Heart left ventricle (tissue), 16 donors: Measurements from ENCODE around the gene MRPL21. TPM values are rescaled to one million over a fixed set of nuclear protein-coding genes. Genes with fewer than 3 reads are reported as not detected.

ENCODE experiments used
- ATAC-seq, 4 donors: fragments of 200-7000 bp; cut with Tn5 transposase; one replicate each; pipeline ENCODE4 v1.9.1; 2020 to 2022; ENCODE audit warnings: moderate library complexity in 4 of 4, mild to moderate bottlenecking in 3 of 4, moderate number of reproducible peaks in 1 of 4
- DNase-seq, 5 donors: peaks; one replicate each; pipeline ENCODE4 v3.0.0-alpha.2; 2020
- H3K27ac ChIP-seq, 12 donors: fragments of 200-600 bp; sonication (generic) in 4 of 12; one replicate each; pipeline versions ENCODE4 v1.5.0 to v1.8.0; 2016 to 2022; ENCODE audit warnings: mild to moderate bottlenecking in 2 of 12
- H3K27me3 ChIP-seq, 9 donors: fragments of 200-600 bp; sonication (generic) in 2 of 9; one replicate each; pipeline versions ENCODE4 v1.5.1 to v1.8.0; 2016 to 2022; ENCODE audit warnings: mild to moderate bottlenecking in 3 of 9
- H3K36me3 ChIP-seq, 9 donors: fragments of 200-600 bp; sonication (generic) in 2 of 9; one replicate each; pipeline versions ENCODE4 v1.5.0 to v1.8.0; 2018 to 2022; ENCODE audit warnings: mild to moderate bottlenecking in 2 of 9
- H3K4me1 ChIP-seq, 12 donors: fragments of 200-600 bp; sonication (generic) in 4 of 12; one replicate each; pipeline versions ENCODE4 v1.5.0 to v1.8.0; 2016 to 2022; ENCODE audit warnings: mild to moderate bottlenecking in 3 of 12
- H3K4me3 ChIP-seq, 12 donors: fragments of 200-600 bp; sonication (generic) in 4 of 12; one replicate each; pipeline versions ENCODE4 v1.5.0 to v1.8.0; 2017 to 2022; ENCODE audit warnings: mild to moderate bottlenecking in 9 of 12, moderate library complexity in 4 of 12
- H3K9me3 ChIP-seq, 12 donors: fragments of 200-600 bp; sonication (generic) in 4 of 12; one replicate each; pipeline versions ENCODE4 v1.5.0 to v1.8.0; 2016 to 2022; ENCODE audit warnings: mild to moderate bottlenecking in 1 of 12
- POLR2A ChIP-seq, 2 donors: fragments of 450-650 bp; IDR thresholded peaks; one replicate each; pipeline ENCODE4 v1.6.1; 2017; ENCODE audit warnings: antibody characterized with exemption in 2 of 2, mild to moderate bottlenecking in 2 of 2, moderate library complexity in 2 of 2
- WGBS, 4 donors: extraction: QIAGEN DNeasy Blood & Tissue Kit in 2 of 4; methylation state at CpG; one replicate each; pipeline versions ENCODE4 v1.1.5 to v1.1.7; 2013 to 2018; 5-methylcytosine and 5-hydroxymethylcytosine counted together
- intact Hi-C, 10 donors: fragments of 100-400 bp; cut with DNase I; formaldehyde crosslinking; loops; one replicate each; pipeline versions ENCODE4 v1.11.1 to v1.14.2; 2022
- polyA plus RNA-seq, 2 donors: library from polyadenylated mRNA; stranded (reverse); fragments of 200-250 nt; gene quantifications; one replicate each; pipeline ENCODE4 v1.2.3, GENCODE V29; 2013
- total RNA-seq, 9 donors: library from RNA; depleted of rRNA in 2 of 9; stranded (reverse); fragments of >200 nt in 2 of 9; fragmentation: NEBNext Ultra II Directional in 3 of 9; extraction: Animal tissue kit (Norgen Biotek cat#: 25700) in 3 of 9; gene quantifications; one replicate each; pipeline versions ENCODE4 v1.1.0 to v1.2.4, GENCODE V29; 2016 to 2023
- TF ChIP-seq, protein P1 (sequence below), 12 donors: fragments of 200-600 bp; sonication (generic) in 4 of 12; IDR thresholded peaks; one replicate each; pipeline versions ENCODE4 v1.5.0 to v1.8.0; 2018 to 2022; ENCODE audit warnings: antibody characterized with exemption in 12 of 12, mild to moderate bottlenecking in 5 of 12
- donor health status: ischemic (EF 13 %, LVEDD 7.1; RV severe dilation, severe dysfunction).
- donor health status: healthy with polysubstance abuse.
- donor health status: DM: no; HTN: yes; CAD: no.
- donor health status: DM: no; HTN: no; CAD: no.
- donor health status: ischemic (EF 25% LVEDD 6.9; RV normal size, moderate dysfunction).
- donor health status: ischemic (EF 25% LVEDD 5.7; RV mildly dilated, moderate dysfunction).
- donor health status: healthy.
- donor health status: DM: yes; HTN: yes; CAD: no.
- donor health status: ischemic (EF 35%, LVEDD 5.7; RV mildly dilated, moderate dysfunction).
- donor health status: nonischemic (EF 11% LVEDD 7.7; RV severe dilation, severe dysfunction).
- donor health status: DM: yes; HTN: yes; CAD: no.
- donor health status: PGD.
- donor health status: ischemic (EF 29% LVEDD 5.4; RV normal size, mild dysfunction).
- donor health status: nonischemic (EF 23%, LVEDD 6.1; RV moderate dilation, normal function).

Gene MRPL21
- total and polyA plus RNA-seq, 11 donors = 59.9 to 230 (median 88.8) TPM

DNA sequence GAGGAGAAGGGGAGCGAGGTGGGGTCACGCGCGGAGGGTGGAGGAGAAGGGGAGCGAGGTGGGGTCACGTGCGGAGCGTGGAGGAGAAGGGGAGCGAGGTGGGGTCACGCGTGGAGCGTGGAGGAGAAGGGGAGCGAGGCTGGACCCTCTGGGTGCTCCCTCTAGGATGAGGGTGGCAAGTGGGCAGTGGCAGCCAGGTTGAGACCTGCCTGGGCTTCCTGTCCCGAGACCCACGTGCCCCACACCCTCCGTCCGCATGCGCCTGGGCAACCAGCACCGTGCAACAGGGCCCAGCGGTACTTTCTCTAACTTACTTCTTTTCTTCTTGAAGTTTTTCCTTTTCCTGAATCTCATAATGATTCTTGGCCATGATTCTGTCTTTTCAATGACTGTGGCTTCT lies 11.1 kb downstream of the MRPL21 start:
- Histone ChIP-seq H3K4me1 (peaks cover 6 to 32% (median 18%) of the 10 kb centered on the region in 12 donors), H3K27me3 (no peaks in the 10 kb centered on the region), H3K27ac (no peak overlapping the region), H3K4me3 (no peak overlapping the region), H3K9me3 (no peaks in the 10 kb centered on the region), H3K36me3 (peaks cover 0 to 64% (median 57%) of the 10 kb centered on the region in 9 donors)
- no peak for ATAC-seq
- 93 to 97% (median 94%) methylated on average over 19 to 20 of the region's 20 CpGs for WGBS, 4 donors
- DNase-seq = no peak
- no peak for TF ChIP-seq POLR2A (IDR thresholded peaks at IDR 0.05)
- TF ChIP-seq, protein P1, sequence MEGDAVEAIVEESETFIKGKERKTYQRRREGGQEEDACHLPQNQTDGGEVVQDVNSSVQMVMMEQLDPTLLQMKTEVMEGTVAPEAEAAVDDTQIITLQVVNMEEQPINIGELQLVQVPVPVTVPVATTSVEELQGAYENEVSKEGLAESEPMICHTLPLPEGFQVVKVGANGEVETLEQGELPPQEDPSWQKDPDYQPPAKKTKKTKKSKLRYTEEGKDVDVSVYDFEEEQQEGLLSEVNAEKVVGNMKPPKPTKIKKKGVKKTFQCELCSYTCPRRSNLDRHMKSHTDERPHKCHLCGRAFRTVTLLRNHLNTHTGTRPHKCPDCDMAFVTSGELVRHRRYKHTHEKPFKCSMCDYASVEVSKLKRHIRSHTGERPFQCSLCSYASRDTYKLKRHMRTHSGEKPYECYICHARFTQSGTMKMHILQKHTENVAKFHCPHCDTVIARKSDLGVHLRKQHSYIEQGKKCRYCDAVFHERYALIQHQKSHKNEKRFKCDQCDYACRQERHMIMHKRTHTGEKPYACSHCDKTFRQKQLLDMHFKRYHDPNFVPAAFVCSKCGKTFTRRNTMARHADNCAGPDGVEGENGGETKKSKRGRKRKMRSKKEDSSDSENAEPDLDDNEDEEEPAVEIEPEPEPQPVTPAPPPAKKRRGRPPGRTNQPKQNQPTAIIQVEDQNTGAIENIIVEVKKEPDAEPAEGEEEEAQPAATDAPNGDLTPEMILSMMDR (IDR thresholded peaks at IDR 0.05) = no peak
- intact Hi-C loops = loop anchor here in 2 of 10 donors (5.0 kb wide), 2 partner anchors 50 to 120 kb away; partner anchors contain the start of genes CPT1A (in 1 of the 2) and MRGPRF (in 1 of the 2)

- H3K4me3 ChIP-seq = peak overlapping the region in 5 of 12 donors; percentile 9 to 39 (median 31)
- H3K27me3 ChIP-seq = no peaks in the 10 kb centered on the region
- H3K27ac ChIP-seq = peak overlapping the region; percentile 26 to 90 (median 81)
- TF ChIP-seq, protein P1 (IDR thresholded peaks at IDR 0.05) = no peak
- no peak for TF ChIP-seq POLR2A (IDR thresholded peaks at IDR 0.05)
- peak in 1 of 5 donors; percentile 20 for DNase-seq
- 29 to 32% (median 31%) methylated on average over 7 to 17 of the region's 17 CpGs for WGBS, 4 donors
- peak; percentile 1 to 20 (median 7) for ATAC-seq
- intact Hi-C loops = loop anchor here in 4 of 10 donors (2.0 to 5.0 kb wide), 4 partner anchors 49 to 121 kb away; partner anchors contain the start of genes CPT1A (in 1 of the 4) and MRGPRF (in 1 of the 4)
- peaks cover 0 to 52% (median 45%) of the 10 kb centered on the region in 9 donors for H3K36me3 ChIP-seq
- H3K9me3 ChIP-seq = no peaks in the 10 kb centered on the region
- H3K4me1 ChIP-seq = peaks cover 6 to 31% (median 18%) of the 10 kb centered on the region in 12 donors
Observed at GRCh38 chr11:68891351-68891948, 12.2 kb downstream of the MRPL21 start.

GRCh38 chr11:68890490-68891231 lies 13.0 kb downstream of the MRPL21 start:
- WGBS, 4 donors = 21 to 28% (median 21%) methylated on average over 10 to 17 of the region's 17 CpGs
- DNase-seq (peak; percentile 90 to 93 (median 93)), ATAC-seq (peak; percentile 94 to 98 (median 97))
- peaks cover 0 to 44% (median 38%) of the 10 kb centered on the region in 9 donors for H3K36me3 ChIP-seq
- intact Hi-C loops = loop anchor here in 5 of 10 donors (1.0 to 5.0 kb wide), 5 partner anchors 48 to 122 kb away; partner anchors contain the start of genes CPT1A (in 1 of the 5) and MRGPRF (in 1 of the 5)
- TF ChIP-seq, protein P1 (IDR thresholded peaks at IDR 0.05) = no peak
- no peak for TF ChIP-seq POLR2A (IDR thresholded peaks at IDR 0.05)
- peaks cover 6 to 32% (median 18%) of the 10 kb centered on the region in 12 donors for H3K4me1 ChIP-seq
- peak overlapping the region in 3 of 12 donors; percentile 30 to 39 (median 31) for H3K4me3 ChIP-seq
- peak overlapping the region; percentile 26 to 90 (median 81) for H3K27ac ChIP-seq
- no peaks in the 10 kb centered on the region for H3K9me3 ChIP-seq
- H3K27me3 ChIP-seq = no peaks in the 10 kb centered on the region
